Liver (tissue), 9 donors: Measurements from ENCODE around the gene SLC13A1. TPM values are rescaled to one million over a fixed set of nuclear protein-coding genes. Genes with fewer than 3 reads are reported as not detected.

ENCODE experiments used
- DNase-seq: peaks from one replicate; pipeline ENCODE4 v3.0.0-alpha.2; 2017; ENCODE audit warnings: low spot score
- H3K27ac ChIP-seq, 2 donors: one replicate each; pipeline ENCODE4 v1.7.0; 2013; ENCODE audit warnings: inconsistent platforms in 2 of 2, low read length in 2 of 2, control low read depth in 1 of 2, low read depth in 1 of 2, mild to moderate bottlenecking in 1 of 2
- H3K27me3 ChIP-seq, 4 donors: one replicate each; pipeline versions ENCODE4 v1.6.1 to v1.7.0; 2013; ENCODE audit warnings: low read length in 3 of 4, inconsistent platforms in 1 of 4, mild to moderate bottlenecking in 1 of 4, moderate library complexity in 1 of 4; ENCODE audit not compliant: control insufficient read depth in 4 of 4, insufficient read depth in 4 of 4
- H3K36me3 ChIP-seq, 4 donors: one replicate each; pipeline versions ENCODE4 v1.6.1 to v1.7.0; 2013; ENCODE audit warnings: low read length in 3 of 4, mild to moderate bottlenecking in 3 of 4, low read depth in 1 of 4, moderate library complexity in 1 of 4; ENCODE audit not compliant: control insufficient read depth in 4 of 4, insufficient read depth in 3 of 4
- H3K4me1 ChIP-seq, 4 donors: one replicate each; pipeline versions ENCODE4 v1.6.1 to v1.7.0; 2013; ENCODE audit warnings: low read length in 3 of 4, mild to moderate bottlenecking in 3 of 4, moderate library complexity in 1 of 4; ENCODE audit not compliant: control insufficient read depth in 4 of 4, insufficient read depth in 4 of 4
- H3K4me3 ChIP-seq, 3 donors: one replicate each; pipeline versions ENCODE4 v1.6.1 to v1.7.0; 2013; ENCODE audit warnings: low read length in 3 of 3, control low read depth in 1 of 3, low read depth in 1 of 3, mild to moderate bottlenecking in 1 of 3
- H3K9ac ChIP-seq, 2 donors: one replicate each; pipeline ENCODE4 v1.7.0; 2013; ENCODE audit warnings: low read length in 2 of 2, mild to moderate bottlenecking in 2 of 2, moderate library complexity in 2 of 2, control low read depth in 1 of 2, low read depth in 1 of 2
- H3K9me3 ChIP-seq, 4 donors: one replicate each; pipeline versions ENCODE4 v1.6.1 to v1.7.0; 2013; ENCODE audit warnings: low read length in 3 of 4; ENCODE audit not compliant: control insufficient read depth in 4 of 4
- EGR1 ChIP-seq, 2 donors: IDR thresholded peaks; 2 replicates each; pipeline ENCODE4 v1.6.1; 2016 to 2018; ENCODE audit warnings: antibody characterized with exemption in 2 of 2, low read depth in 2 of 2
- FOXA1 ChIP-seq: IDR thresholded peaks from 2 replicates; pipeline ENCODE4 v1.6.1; 2016; ENCODE audit warnings: antibody characterized with exemption
- FOXA2 ChIP-seq: IDR thresholded peaks from 2 replicates; pipeline ENCODE4 v1.6.1; 2016; ENCODE audit warnings: antibody characterized with exemption
- GABPA ChIP-seq, 2 donors: IDR thresholded peaks in 1 of 2; conservative IDR thresholded peaks in 1 of 2; 2 replicates each; pipeline ENCODE4 v1.6.1; 2016; ENCODE audit warnings: antibody characterized with exemption in 2 of 2, mild to moderate bottlenecking in 1 of 2, moderate library complexity in 1 of 2
- HNF4A ChIP-seq, 2 donors: conservative IDR thresholded peaks; 2 replicates each; pipeline ENCODE4 v1.6.1; 2016; ENCODE audit warnings: antibody characterized with exemption in 2 of 2, mild to moderate bottlenecking in 2 of 2
- HNF4G ChIP-seq: IDR thresholded peaks from 2 replicates; pipeline ENCODE4 v1.6.1; 2016; ENCODE audit warnings: antibody characterized with exemption
- JUND ChIP-seq, 2 donors: IDR thresholded peaks; 2 replicates each; pipeline ENCODE4 v1.6.1; 2016; ENCODE audit warnings: antibody characterized with exemption in 2 of 2
- NR2F2 ChIP-seq: IDR thresholded peaks from 2 replicates; pipeline ENCODE4 v1.6.1; 2016; ENCODE audit warnings: antibody characterized with exemption
- RAD21 ChIP-seq, 2 donors: IDR thresholded peaks; 2 replicates each; pipeline ENCODE4 v1.6.1; 2016; ENCODE audit warnings: antibody characterized with exemption in 2 of 2, mild to moderate bottlenecking in 2 of 2
- RXRA ChIP-seq, 2 donors: IDR thresholded peaks; 2 replicates each; pipeline ENCODE4 v1.6.1; 2017 to 2018; ENCODE audit warnings: antibody characterized with exemption in 2 of 2, mild to moderate bottlenecking in 1 of 2
- SP1 ChIP-seq: IDR thresholded peaks from 2 replicates; pipeline ENCODE4 v1.6.1; 2018; ENCODE audit warnings: antibody characterized with exemption, mild to moderate bottlenecking
- TAF1 ChIP-seq: conservative IDR thresholded peaks from 2 replicates; pipeline ENCODE4 v1.6.1; 2016; ENCODE audit warnings: antibody characterized with exemption, mild to moderate bottlenecking
- YY1 ChIP-seq: IDR thresholded peaks from 2 replicates; pipeline ENCODE4 v1.6.1; 2016; ENCODE audit warnings: antibody characterized with exemption, mild to moderate bottlenecking
- WGBS: extraction: QIAGEN DNeasy Blood & Tissue Kit; methylation state at CpG from one replicate; pipeline ENCODE4 v1.1.7; 2013; 5-methylcytosine and 5-hydroxymethylcytosine counted together
- polyA plus RNA-seq, 2 donors: library from polyadenylated mRNA; stranded (reverse) in 1 of 2; unstranded in 1 of 2; fragments of 200-250 nt in 1 of 2; fragments of >200 nt in 1 of 2; fragmentation: Nextera tagmentation in 1 of 2; extraction: Ambion mirVana in 1 of 2; gene quantifications; one replicate each; pipeline versions ENCODE4 v1.2.1 to v1.2.3, GENCODE V29; 2013 to 2015
- total RNA-seq, 2 donors: library from RNA; depleted of rRNA; stranded (reverse); fragments of >200 nt; gene quantifications; one replicate each; pipeline ENCODE4 v1.2.3, GENCODE V29; 2014
- TF ChIP-seq, protein P1 (sequence below): IDR thresholded peaks from 2 replicates; pipeline ENCODE4 v1.6.1; 2016; ENCODE audit warnings: antibody characterized with exemption
- TF ChIP-seq, protein P2 (sequence below): IDR thresholded peaks from 2 replicates; pipeline ENCODE4 v1.6.1; 2016; ENCODE audit warnings: antibody characterized with exemption, mild to moderate bottlenecking
- TF ChIP-seq, protein P3 (sequence below): IDR thresholded peaks from 2 replicates; pipeline ENCODE4 v1.6.1; 2016; ENCODE audit warnings: antibody characterized with exemption
- TF ChIP-seq, protein P4 (sequence below): fragments of 150-350 bp; IDR thresholded peaks from 2 replicates; pipeline ENCODE4 v1.5.1; 2017; ENCODE audit warnings: improper control_type of control experiment, low read depth, low read length; ENCODE audit not compliant: missing input control
- TF ChIP-seq, protein P5 (sequence below): IDR thresholded peaks from 2 replicates; pipeline ENCODE4 v1.6.1; 2016; ENCODE audit warnings: antibody characterized with exemption
- donor health status: healthy.
- donor health status: healthy.
- donor health status: healthy.
- donor health status: healthy.
- donor health status: healthy.

SLC13A1 gene
- total and polyA plus RNA-seq, 4 donors, result not detected

DNA sequence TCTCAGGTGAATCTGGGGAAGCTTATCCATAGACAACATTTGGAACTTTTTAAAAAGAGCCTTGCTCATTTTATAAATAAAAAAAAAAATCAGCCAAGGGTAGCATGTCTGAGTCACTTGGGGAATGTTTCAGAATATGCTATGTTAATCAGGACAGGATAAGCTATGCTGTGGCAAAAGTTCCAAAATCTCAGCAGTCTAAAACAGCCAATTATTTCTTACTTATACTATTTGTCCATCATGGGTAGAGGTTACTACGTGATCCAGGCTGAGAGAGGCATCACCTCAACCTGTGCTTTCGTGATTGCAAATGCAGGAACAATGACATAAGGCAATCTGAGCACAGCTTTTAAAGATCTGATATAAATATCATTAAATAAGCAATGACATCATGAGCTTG, 6.5 kb downstream of the SLC13A1 start:
- TF ChIP-seq, protein P1, sequence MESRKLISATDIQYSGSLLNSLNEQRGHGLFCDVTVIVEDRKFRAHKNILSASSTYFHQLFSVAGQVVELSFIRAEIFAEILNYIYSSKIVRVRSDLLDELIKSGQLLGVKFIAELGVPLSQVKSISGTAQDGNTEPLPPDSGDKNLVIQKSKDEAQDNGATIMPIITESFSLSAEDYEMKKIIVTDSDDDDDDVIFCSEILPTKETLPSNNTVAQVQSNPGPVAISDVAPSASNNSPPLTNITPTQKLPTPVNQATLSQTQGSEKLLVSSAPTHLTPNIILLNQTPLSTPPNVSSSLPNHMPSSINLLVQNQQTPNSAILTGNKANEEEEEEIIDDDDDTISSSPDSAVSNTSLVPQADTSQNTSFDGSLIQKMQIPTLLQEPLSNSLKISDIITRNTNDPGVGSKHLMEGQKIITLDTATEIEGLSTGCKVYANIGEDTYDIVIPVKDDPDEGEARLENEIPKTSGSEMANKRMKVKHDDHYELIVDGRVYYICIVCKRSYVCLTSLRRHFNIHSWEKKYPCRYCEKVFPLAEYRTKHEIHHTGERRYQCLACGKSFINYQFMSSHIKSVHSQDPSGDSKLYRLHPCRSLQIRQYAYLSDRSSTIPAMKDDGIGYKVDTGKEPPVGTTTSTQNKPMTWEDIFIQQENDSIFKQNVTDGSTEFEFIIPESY, result no peak
- no peak for TF ChIP-seq HNF4A (conservative IDR thresholded peaks at IDR 0.05)
- TF ChIP-seq GABPA (IDR thresholded peaks at IDR 0.05 in 1 of 2, conservative IDR thresholded peaks at IDR 0.05 in 1 of 2), result no peak
- TF ChIP-seq, protein P2, sequence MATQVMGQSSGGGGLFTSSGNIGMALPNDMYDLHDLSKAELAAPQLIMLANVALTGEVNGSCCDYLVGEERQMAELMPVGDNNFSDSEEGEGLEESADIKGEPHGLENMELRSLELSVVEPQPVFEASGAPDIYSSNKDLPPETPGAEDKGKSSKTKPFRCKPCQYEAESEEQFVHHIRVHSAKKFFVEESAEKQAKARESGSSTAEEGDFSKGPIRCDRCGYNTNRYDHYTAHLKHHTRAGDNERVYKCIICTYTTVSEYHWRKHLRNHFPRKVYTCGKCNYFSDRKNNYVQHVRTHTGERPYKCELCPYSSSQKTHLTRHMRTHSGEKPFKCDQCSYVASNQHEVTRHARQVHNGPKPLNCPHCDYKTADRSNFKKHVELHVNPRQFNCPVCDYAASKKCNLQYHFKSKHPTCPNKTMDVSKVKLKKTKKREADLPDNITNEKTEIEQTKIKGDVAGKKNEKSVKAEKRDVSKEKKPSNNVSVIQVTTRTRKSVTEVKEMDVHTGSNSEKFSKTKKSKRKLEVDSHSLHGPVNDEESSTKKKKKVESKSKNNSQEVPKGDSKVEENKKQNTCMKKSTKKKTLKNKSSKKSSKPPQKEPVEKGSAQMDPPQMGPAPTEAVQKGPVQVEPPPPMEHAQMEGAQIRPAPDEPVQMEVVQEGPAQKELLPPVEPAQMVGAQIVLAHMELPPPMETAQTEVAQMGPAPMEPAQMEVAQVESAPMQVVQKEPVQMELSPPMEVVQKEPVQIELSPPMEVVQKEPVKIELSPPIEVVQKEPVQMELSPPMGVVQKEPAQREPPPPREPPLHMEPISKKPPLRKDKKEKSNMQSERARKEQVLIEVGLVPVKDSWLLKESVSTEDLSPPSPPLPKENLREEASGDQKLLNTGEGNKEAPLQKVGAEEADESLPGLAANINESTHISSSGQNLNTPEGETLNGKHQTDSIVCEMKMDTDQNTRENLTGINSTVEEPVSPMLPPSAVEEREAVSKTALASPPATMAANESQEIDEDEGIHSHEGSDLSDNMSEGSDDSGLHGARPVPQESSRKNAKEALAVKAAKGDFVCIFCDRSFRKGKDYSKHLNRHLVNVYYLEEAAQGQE, result no peak
- TF ChIP-seq EGR1 (IDR thresholded peaks at IDR 0.05; ENCODE audit: low read depth in 2 of 2), result no peak
- TF ChIP-seq, protein P3, sequence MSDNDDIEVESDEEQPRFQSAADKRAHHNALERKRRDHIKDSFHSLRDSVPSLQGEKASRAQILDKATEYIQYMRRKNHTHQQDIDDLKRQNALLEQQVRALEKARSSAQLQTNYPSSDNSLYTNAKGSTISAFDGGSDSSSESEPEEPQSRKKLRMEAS, result no peak
- Histone ChIP-seq H3K36me3 (no peaks in the 10 kb centered on the region), H3K9me3 (no peaks in the 10 kb centered on the region), H3K9ac (no peak overlapping the region), H3K4me3 (no peak overlapping the region), H3K27me3 (peaks cover 0 to 2% (median 0%) of the 10 kb centered on the region in 4 donors), H3K4me1 (no peaks in the 10 kb centered on the region), H3K27ac (no peak overlapping the region)
- 65% methylated on average over 2 of the region's 2 CpGs for WGBS
- DNase-seq, result no peak

DNA sequence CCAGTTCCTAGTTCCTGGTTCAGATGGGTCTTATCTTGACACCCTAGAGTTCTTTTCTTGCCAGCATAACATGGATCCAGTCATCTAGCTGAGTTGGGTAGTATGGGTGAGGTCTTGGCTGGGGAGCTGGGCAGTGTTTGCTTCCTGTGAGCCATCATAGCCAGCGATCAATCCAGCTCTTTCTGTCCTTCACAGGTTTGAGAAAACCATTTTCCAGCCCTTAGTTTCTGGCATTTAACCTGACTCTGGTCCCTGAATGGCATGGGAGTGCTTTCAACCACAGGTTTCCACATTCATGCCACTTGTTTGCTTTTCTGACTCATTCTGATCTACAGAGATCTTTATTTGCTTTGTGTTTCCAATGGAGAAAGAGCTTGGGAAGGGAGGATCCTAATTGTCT, 8.6 kb downstream of the SLC13A1 start:
- Histone ChIP-seq H3K4me3 (no peak overlapping the region), H3K27ac (no peak overlapping the region), H3K9me3 (no peaks in the 10 kb centered on the region), H3K4me1 (no peaks in the 10 kb centered on the region), H3K27me3 (no peaks in the 10 kb centered on the region), H3K9ac (no peak overlapping the region), H3K36me3 (no peaks in the 10 kb centered on the region)
- 49% methylated on average over 1 of the region's 1 CpG for WGBS
- no peak for DNase-seq
- no peak for TF ChIP-seq TAF1
- TF ChIP-seq, protein P2, result no peak
- TF ChIP-seq, protein P3, result no peak
- peak in 1 of 2 donors; percentile 12 for TF ChIP-seq HNF4A (conservative IDR thresholded peaks at IDR 0.05)
- TF ChIP-seq RAD21 (IDR thresholded peaks at IDR 0.05), result no peak
- TF ChIP-seq NR2F2, result no peak
- no peak for TF ChIP-seq RXRA (IDR thresholded peaks at IDR 0.05)
- TF ChIP-seq HNF4G, result no peak
- TF ChIP-seq, protein P1, result no peak
- TF ChIP-seq FOXA1, result no peak
- no peak for TF ChIP-seq EGR1 (IDR thresholded peaks at IDR 0.05; ENCODE audit: low read depth in 2 of 2)
- TF ChIP-seq YY1, result peak; percentile 25
- TF ChIP-seq SP1, result no peak
- TF ChIP-seq, protein P4, sequence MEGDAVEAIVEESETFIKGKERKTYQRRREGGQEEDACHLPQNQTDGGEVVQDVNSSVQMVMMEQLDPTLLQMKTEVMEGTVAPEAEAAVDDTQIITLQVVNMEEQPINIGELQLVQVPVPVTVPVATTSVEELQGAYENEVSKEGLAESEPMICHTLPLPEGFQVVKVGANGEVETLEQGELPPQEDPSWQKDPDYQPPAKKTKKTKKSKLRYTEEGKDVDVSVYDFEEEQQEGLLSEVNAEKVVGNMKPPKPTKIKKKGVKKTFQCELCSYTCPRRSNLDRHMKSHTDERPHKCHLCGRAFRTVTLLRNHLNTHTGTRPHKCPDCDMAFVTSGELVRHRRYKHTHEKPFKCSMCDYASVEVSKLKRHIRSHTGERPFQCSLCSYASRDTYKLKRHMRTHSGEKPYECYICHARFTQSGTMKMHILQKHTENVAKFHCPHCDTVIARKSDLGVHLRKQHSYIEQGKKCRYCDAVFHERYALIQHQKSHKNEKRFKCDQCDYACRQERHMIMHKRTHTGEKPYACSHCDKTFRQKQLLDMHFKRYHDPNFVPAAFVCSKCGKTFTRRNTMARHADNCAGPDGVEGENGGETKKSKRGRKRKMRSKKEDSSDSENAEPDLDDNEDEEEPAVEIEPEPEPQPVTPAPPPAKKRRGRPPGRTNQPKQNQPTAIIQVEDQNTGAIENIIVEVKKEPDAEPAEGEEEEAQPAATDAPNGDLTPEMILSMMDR, result no peak
- TF ChIP-seq GABPA (IDR thresholded peaks at IDR 0.05 in 1 of 2, conservative IDR thresholded peaks at IDR 0.05 in 1 of 2), result no peak
- TF ChIP-seq, protein P5, sequence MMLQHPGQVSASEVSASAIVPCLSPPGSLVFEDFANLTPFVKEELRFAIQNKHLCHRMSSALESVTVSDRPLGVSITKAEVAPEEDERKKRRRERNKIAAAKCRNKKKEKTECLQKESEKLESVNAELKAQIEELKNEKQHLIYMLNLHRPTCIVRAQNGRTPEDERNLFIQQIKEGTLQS, result no peak
- TF ChIP-seq FOXA2, result no peak
- peak in 1 of 2 donors; percentile 53 for TF ChIP-seq JUND (IDR thresholded peaks at IDR 0.05)
